GM21576 (cell line): ENCODE measurements around the gene HOXD10.

Experiments used
- ATAC-seq: cut with Tn5 transposase; IDR thresholded peaks from one replicate; pipeline ENCODE4 v1.9.1; 2021; ENCODE audit warnings: mild to moderate bottlenecking, moderate library complexity; ENCODE audit not compliant: unreplicated experiment

HOXD10 gene

DNA sequence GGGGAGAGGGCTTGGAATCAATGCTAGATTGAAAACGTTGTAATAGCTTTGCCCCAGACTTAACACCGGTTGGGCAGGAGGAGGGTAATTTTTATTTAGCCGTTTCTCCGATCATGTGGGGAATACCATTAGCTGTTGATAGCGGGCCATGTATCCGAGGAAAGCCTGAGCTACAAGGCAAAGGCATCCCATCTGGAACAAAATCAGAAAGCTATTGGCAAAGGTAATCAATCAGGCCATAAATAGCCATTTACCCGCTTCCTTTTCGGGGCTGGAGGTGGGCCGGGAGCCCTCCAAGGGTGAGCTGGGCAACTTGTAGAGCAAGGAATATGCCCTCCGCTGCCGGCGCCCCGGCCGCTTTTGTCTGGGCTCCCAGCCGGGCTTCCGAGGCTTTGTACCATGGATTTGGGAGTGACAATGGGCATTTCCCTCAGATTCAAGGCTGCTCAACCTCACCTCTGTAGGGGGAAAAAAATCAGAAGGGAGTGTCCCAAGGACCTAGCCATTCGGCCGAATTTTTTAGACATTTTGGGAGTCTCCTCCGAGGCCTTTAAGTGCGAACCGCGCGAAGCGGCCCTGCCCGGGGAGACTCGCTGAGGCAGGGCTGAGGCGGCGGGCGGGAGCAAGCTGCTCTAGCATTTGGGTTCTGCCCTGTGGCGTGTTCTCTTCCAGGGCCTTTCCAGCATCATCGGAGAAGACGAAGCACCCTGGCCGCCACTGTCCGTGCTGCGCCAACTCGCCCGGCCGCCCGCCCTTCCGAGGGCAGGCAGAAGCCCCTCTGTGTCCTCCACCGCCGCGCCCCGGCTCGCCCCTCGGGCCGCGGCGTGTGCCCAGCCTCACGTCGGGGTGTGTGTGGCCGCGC, 4.8 kb downstream of the HOXD10 start:
- no peak for ATAC-seq

DNA sequence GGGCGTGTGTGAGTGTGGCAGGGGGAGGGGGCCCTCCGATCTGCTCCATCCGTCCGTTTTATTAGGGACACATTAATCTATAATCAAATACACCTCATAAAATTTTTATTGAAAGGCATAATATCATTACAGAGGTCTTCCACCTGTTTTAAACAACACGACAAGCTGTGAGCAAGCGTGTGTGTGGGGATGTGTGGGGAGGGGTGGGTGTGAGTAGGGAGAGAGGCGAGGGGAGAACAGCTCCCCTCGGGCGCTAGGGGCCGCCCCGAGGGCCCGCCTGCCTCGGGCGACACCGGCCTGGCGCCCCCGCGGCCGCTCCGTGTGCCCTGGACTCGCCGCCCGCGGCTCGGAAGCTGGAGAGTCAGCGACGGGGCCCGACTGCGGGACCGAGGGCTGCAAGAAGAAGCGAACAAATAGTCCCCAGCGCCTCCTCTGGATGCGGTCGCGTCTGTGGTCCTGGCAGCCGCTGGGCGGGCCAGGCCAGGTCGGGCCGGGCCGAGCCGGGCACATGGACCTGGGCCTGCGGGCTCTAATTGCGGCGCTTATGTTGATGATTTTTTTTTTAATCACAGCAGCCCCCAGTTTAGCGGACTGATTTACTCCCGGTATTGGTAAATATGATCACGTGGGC, 5.6 kb downstream of the HOXD10 start:
- ATAC-seq, result no peak

DNA sequence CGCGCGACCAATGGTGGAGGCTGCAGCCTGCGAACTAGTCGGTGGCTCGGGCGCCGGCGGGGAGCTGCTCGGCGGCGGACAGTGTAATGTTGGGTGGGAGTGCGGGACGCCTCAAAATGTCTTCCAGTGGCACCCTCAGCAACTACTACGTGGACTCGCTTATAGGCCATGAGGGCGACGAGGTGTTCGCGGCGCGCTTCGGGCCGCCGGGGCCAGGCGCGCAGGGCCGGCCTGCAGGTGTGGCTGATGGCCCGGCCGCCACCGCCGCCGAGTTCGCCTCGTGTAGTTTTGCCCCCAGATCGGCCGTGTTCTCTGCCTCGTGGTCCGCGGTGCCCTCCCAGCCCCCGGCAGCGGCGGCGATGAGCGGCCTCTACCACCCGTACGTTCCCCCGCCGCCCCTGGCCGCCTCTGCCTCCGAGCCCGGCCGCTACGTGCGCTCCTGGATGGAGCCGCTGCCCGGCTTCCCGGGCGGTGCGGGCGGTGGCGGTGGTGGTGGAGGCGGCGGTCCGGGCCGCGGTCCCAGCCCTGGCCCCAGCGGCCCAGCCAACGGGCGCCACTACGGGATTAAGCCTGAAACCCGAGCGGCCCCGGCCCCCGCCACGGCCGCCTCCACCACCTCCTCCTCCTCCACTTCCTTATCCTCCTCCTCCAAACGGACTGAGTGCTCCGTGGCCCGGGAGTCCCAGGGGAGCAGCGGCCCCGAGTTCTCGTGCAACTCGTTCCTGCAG, 6.3 kb downstream of the HOXD10 start, which contains the start of gene HOXD9:
HOXD9 (plus strand) TSS at position 37 of the 728 bp plus-strand sequence; CDS start at position 87, 50 bp downstream.
- ATAC-seq, result no peak

DNA sequence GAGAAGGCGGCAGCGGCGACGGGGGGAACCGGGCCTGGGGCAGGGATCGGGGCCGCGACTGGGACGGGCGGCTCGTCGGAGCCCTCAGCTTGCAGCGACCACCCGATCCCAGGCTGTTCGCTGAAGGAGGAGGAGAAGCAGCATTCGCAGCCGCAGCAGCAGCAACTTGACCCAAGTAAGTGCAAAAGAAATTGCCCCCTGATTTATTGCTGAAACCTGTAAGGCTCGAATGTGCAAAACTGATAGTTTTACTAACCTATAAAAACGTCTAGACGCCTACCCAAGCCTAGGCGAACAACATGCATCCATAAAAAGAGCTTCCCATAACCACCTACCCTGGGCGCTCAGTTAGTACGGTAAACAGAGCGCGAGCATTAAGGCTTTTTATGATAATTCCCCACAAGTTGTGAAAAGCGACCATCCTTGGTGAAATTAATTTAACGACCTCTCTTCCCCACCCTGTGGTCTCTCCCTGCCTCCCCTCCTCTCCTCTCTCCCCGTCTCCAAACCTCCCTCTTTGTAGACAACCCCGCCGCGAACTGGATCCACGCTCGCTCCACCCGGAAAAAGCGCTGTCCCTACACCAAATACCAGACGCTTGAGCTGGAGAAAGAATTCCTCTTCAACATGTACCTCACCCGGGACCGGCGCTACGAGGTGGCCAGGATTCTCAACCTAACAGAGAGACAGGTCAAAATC, 7.0 kb downstream of the HOXD10 start:
- ATAC-seq, result no peak

DNA sequence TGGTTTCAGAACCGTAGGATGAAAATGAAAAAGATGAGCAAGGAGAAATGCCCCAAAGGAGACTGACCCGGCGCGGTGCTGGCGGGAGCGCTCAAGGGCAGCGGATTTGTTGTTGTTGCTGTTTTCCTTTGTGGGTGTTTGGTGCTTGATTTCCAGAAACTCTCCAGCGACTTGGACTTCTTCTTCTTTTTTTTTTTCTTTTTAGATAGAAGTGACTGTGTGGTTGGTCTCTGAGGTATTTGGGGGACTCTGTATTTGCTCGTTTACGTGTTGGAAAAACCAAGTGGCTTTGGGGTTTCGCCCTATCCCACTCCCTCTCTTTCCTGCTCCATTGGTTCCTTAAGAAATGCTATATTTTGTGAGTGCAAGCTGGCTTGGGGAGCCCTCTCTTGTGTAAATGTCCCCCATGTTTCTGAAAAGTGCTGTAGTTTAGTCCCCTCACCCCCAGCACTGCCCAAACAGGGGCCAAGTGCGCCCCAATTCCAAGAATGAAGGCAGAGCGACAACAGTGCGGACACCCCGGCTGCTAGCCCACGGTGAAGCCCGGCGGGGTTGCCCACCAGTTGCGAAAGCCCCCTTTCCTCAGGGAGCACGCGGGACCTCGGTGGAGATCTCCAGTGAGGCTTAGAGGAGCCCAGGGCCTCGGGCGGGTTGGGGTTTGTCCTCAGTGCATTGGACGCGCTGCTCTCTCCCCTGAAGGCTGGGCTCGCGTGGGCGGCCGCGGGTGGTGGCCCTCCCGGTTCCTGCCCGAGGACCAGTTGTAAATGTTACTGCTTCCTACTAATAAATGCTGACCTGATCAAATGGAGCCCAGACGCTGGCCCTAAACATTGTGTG, 7.8 kb downstream of the HOXD10 start:
- no peak for ATAC-seq

DNA sequence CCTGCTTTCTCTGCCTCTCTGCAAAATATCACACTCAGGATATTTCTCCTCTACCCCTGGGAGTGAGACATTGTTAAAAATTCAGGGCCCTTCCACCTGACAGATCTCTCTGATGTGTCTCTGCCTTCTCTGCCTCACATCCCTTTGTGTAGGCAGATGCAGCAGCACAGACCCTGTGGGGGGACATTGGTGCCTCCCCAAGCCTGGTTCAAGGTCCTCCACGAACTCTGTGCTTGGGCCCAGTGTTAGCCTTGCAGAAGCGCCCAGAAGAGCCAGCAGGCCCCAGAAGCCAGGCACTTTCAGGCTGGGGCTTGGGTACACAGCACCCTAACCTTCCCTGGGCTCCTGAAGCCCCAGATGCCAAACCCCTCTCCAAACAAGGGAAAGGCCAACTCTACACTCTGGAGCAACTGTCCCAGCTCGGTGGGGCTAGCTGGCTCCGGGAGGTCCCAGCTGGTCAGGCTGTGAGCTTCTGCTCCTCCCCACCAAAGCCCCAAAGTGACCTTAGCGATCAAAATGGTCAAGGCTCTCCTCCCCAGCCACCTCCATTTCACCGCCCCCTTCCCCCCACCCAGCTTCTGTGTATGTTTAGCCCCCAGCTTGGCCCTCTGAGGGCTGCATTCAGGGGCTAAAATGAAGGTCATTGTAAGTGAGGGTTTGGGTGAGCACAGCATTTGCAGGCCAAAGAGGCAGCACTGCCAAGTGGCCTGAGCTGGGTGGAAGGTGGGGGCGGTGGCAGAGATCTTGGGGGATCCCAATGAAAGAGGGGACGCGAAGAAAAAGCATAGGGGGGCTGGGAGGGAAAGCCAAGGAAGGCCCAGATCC, 8.6 kb downstream of the HOXD10 start:
- ATAC-seq, result no peak

DNA sequence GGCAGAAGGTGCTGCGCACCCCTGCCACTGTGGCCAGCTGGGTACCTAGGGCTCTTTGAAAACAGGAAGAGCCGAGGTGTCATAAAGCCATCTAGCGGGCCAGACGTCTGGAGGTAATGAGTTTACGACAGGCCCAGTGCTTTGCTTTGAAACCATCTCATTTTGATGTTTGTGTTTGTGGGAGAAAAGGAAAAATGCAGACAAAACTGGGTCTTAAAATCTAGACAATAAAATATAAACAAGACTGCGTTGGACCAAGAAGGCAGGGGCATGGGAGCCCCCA, 9.1 kb downstream of the HOXD10 start:
- ATAC-seq, result no peak

DNA sequence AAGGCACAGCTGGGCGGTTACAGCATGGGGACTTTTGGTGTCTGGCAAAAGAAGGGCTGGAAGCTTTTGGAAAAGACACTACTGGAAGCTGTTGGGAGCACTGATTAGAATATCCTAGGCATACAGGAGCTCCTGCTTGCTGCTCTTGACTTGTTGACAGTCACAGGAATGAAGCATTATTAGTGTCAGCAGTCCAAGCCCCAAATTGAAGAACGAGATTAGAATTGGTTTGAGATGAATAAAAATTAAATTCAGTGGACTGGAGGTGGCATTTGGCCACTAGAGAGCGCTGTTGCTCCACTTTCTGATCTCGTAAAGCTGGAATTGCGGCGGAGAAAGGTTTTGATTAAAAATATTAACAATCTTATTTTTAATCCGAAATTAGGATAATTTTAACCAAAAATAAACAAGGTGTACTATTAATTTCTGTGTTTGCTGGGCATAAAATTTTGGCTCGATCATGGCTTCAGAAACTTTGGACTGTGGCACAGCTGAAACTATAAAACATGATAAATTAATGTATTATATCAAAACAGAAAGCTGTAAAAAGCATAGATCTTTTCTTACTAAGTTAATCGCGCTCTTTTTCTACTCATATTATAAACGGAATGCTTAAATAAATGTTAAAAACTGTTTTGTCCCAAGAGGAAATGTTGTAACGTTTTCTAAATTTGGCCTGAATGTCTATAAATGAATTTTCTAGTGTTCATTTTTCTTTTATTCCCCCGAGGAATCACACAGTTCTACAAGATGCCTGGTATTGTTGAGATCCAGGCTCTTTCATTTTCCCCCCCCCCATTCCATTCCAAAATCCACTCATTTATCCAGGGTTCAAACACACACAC, 10.6 kb downstream of the HOXD10 start:
- ATAC-seq, result no peak

DNA sequence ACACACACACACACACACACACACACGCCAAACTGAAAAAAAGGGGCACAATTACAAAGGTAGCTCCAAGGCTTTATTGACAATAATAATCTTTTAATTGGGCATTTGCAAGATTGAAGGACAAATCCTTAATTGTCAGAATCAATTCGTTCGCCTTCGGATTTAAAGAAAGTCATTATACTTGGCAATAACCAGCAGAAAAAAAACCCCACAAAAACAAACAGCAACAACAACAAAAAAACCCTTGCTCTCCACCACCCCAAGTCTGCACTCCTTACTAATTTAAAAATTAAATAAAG, 11.1 kb downstream of the HOXD10 start:
- ATAC-seq, result no peak

DNA sequence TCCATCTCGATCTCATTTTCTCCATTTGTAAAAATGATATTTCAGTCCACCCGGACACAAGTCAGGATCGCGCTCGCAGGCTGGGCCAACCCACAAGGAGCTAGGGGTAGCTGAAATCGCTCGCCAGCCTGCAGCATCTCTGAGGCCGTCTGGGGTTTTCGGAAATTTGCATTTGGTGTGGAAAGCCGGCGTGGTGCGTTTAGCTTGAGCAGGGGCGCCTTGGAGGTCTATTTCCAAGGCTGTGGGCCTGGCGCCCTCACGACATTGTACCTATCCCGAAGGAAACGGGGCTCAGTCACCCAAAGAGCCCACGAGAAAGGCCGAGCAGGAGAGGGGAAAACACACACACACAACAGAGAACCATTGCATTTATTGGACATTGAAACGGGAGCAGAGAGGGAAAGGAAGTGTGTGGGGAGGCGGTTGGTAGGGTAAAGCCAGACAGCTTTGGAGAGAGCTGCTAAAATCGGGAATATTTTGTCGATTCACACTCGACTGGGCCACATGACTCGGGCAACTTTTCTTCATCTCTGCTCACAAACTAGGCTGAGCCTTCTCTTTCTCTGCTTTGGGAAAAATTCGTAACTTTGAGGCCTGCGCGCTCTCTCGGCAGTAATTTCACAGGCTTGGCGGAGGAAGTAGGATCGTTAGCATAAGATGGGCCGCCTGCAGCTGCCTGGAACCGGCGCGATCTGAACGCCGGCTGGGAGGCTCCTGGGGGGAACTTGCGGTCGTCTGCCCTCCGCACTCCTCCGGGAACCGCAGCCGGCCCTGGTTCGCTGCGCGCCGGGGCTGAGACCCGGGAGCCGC, 11.8 kb downstream of the HOXD10 start:
- ATAC-seq, result no peak

DNA sequence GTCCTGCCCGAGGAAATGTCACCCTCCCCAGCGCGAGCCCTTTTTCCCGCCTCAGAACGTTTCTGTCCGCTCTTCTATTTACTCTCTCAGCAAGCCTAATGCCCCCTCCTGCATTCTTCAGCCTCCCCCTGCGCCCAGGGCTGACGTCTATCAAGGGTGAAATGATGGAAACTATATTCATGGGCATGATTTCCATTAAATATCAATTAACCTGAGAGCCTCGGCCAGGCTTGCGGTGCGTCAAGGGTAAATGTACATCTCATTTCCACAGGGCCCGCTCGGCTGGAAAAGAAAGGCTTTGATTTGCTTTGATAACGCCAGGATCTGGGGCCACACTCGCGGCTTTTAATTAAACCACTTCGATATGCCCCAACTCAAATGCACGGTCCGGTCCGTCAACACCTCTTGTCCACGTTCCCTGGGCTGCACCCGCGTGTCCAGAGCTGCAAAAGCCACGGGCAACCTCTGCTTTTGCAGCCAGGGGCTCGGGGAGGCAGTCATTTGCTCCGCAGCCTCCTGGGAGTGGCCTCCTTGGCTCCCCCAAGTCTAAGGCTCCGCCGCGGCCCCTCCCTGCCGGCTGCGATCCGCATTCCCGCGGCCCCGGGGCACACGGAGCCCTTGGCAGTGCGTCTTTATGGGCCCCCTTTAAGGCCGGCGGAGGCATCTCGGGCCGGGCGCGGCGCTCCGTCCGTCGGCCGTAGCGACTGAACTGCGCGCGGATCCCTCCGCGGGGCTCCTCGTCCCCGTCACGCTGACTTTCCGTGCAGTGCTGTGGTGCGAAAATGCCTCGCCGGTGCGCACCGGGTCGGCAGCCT, 12.6 kb downstream of the HOXD10 start, which contains the start of gene HOXD8:
HOXD8 (plus strand) TSS at position 724 of the 815 bp plus-strand sequence. CDS start 662 bp downstream, outside the sequence.
- ATAC-seq, result no peak

DNA sequence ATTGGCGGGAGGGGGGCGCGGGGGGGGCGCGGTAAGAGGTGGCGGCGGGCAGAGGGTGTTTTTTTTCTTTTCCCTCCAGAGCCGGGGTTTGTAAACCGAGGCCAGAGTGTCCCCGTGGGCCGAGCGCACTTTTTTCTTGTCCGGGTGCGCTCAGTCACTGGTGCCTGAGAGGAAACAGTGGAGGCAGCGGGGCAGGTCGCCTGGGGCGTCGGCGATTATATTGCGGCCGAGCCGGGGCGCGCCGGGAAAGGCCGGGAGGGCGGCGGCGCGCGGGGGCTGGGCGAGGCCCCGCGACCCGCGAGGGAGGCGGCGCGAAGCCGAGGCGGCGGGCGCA, 13.2 kb downstream of the HOXD10 start:
- ATAC-seq, result no peak

DNA sequence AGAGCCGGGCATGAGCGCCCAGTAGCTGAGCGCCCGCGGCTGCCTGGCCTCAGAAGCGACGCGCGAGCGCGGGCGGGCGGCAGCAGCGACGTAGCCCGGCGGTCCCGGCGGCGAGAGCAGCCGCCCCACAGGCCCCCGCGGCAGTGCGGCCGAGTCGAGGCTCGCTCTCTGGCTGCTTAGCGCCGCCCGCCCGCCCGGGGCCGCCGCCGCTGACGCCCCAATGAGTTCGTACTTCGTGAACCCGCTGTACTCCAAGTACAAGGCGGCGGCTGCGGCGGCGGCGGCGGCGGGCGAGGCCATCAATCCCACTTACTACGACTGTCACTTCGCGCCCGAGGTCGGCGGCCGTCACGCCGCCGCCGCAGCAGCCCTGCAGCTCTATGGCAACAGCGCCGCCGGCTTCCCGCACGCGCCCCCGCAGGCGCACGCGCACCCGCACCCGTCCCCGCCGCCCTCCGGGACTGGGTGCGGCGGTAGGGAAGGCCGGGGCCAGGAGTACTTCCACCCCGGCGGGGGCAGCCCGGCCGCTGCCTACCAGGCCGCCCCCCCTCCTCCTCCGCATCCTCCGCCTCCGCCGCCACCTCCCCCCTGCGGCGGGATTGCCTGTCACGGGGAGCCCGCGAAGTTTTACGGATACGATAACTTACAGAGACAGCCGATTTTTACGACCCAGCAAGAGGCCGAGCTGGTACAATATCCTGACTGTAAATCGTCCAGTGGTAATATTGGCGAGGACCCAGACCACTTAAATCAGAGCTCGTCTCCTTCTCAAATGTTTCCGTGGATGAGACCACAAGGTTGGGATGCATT, 13.8 kb downstream of the HOXD10 start:
- ATAC-seq, result no peak

DNA sequence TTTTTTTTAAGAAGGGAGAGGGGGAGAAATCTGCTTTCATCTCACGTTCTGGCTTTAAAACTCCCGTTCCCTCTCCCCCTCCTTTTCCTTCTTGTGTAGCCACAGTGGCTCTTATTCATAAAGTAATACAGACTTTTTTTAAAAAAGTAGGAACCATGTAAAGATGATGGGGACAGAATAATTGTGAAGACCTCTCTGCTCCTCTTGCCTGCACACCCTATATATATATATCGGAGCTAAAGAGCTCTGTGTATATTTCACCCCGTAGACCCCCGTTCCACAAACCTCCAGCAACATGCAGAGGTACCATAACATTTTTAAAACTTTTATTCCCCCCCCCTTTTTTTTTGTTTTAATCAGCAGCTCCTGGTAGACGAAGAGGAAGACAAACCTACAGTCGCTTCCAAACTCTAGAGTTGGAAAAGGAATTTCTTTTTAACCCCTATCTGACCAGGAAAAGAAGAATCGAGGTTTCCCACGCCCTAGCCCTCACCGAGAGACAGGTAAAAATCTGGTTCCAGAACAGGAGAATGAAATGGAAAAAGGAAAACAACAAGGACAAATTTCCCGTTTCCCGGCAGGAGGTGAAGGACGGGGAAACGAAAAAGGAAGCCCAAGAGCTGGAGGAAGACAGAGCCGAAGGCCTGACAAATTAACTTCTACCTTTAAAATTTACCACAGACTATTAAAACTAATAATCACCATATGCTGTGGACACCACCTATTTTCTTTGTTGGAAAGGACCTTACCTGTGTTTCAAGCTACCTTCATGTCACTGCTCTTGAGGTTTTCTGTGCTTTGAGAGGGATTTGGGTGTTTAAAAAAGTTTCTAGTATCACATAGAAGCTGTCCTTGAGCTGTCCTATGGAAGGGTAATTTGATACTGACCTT, 14.6 kb downstream of the HOXD10 start:
- no peak for ATAC-seq

DNA sequence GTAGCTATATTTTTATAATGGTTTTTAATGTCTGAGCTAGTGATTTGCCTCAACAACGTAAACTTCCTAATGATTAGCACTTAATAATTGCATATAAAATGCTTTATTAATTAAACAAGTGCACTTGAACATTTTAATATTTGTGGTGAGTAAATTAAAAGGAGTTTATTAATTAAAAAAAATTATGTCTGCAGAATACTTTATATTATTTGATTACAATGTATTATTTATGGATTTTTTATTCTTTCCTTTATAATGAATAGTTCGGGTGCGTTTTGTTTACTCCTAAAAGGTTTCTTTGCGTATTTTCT, 15.2 kb downstream of the HOXD10 start:
- ATAC-seq, result no peak
